ENCODE results near the gene CAST. TPM values are rescaled to one million over a fixed set of nuclear protein-coding genes. Genes with fewer than 3 reads are reported as not detected.

The CAST gene
- total and polyA plus RNA-seq, 2 donors from 2014 or later, result 83.2 to 282 TPM

DNA sequence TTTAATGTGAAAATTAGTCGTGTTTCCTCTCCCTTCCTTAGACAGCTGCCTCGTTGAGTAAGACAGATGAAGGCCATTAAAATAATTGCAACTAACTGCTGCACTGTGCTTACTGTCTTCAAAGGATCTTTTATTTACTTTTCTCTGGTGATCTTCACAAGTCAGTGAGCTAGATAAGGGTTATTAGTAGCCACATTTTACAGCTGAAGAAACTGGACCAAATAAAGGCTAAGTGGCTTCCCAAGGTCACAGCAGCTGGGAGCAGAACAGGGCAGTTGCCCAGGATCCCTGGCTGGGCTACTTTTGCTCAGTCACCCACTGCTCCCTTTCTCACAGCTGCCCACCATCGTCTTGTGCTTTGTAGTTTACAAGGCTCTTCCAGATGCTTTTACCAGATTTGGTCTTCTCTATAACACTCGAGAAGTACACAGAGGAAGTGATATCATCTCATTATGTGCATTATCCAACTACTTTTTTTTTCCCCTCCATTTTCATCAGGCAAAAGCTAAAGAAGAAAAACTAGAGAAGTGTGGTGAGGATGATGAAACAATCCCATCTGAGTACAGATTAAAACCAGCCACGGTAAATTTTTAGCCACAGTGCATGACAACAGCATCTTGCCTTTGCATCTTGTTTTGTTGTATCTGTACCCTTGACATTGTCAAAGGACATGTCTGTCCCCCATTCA lies 83.8 kb downstream of the CAST start:
- Histone ChIP-seq H3K4me1 (ENCODE audit: control insufficient read depth in 2 of 3, insufficient read depth in 2 of 3, low read depth in 1 of 3, low read length in 3 of 3) (no peaks in the 10 kb centered on the region), H3K27me3 (ENCODE audit: control insufficient read depth, insufficient read depth, low read length) (no peaks in the 10 kb centered on the region), H3K9ac (ENCODE audit: low read length in 3 of 3) (no peak overlapping the region), H3K27ac (ENCODE audit: low read depth in 2 of 2, low read length in 2 of 2) (no peak overlapping the region), H3K9me3 (ENCODE audit: control insufficient read depth in 2 of 3, insufficient read depth in 1 of 3, low read length in 3 of 3) (no peaks in the 10 kb centered on the region), H3K4me3 (ENCODE audit: low read length in 3 of 3) (no peak overlapping the region), H3K36me3 (ENCODE audit: control insufficient read depth in 2 of 3, insufficient read depth in 3 of 3, low read length in 3 of 3) (peaks cover 6 to 77% (median 37%) of the 10 kb centered on the region in 3 donors)
- intact Hi-C loops (cut with DNase I), result no loop called here
- FAIRE-seq (no peak), DNase-seq (peak in 2 of 5 donors; percentile 35 to 48)
- TF ChIP-seq, protein P1, sequence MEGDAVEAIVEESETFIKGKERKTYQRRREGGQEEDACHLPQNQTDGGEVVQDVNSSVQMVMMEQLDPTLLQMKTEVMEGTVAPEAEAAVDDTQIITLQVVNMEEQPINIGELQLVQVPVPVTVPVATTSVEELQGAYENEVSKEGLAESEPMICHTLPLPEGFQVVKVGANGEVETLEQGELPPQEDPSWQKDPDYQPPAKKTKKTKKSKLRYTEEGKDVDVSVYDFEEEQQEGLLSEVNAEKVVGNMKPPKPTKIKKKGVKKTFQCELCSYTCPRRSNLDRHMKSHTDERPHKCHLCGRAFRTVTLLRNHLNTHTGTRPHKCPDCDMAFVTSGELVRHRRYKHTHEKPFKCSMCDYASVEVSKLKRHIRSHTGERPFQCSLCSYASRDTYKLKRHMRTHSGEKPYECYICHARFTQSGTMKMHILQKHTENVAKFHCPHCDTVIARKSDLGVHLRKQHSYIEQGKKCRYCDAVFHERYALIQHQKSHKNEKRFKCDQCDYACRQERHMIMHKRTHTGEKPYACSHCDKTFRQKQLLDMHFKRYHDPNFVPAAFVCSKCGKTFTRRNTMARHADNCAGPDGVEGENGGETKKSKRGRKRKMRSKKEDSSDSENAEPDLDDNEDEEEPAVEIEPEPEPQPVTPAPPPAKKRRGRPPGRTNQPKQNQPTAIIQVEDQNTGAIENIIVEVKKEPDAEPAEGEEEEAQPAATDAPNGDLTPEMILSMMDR (IDR thresholded peaks at IDR 0.05; ENCODE audit: borderline replicate concordance, extremely low read depth, insufficient read depth), result no peak

DNA sequence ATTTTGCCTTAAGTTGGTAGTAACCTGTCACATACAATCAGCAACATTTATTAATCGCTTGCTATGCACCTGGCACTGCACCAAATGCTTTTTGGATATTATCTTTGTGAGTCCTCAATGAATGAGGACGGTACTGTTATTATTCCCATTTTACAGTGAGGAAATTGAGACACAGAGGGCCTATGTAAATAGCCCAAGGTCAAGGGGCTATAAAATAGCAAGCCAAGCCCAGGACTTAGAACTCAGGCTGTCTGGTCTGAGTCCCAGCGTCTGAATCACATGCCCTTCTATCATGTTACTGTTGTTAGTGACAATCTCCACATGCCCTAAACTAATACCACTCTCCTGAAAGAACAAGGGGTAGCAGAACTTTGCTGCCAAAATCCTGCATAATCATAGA lies 85.5 kb downstream of the CAST start:
- TF ChIP-seq, protein P1 (IDR thresholded peaks at IDR 0.05; ENCODE audit: borderline replicate concordance, extremely low read depth, insufficient read depth), result no peak
- FAIRE-seq, result no peak
- Histone ChIP-seq H3K27me3 (ENCODE audit: control insufficient read depth, insufficient read depth, low read length) (no peaks in the 10 kb centered on the region), H3K9me3 (ENCODE audit: control insufficient read depth in 2 of 3, insufficient read depth in 1 of 3, low read length in 3 of 3) (no peaks in the 10 kb centered on the region), H3K4me3 (ENCODE audit: low read length in 3 of 3) (no peak overlapping the region), H3K9ac (ENCODE audit: low read length in 3 of 3) (no peak overlapping the region), H3K4me1 (ENCODE audit: control insufficient read depth in 2 of 3, insufficient read depth in 2 of 3, low read depth in 1 of 3, low read length in 3 of 3) (no peaks in the 10 kb centered on the region), H3K36me3 (ENCODE audit: control insufficient read depth in 2 of 3, insufficient read depth in 3 of 3, low read length in 3 of 3) (peaks cover 4 to 61% (median 25%) of the 10 kb centered on the region in 3 donors), H3K27ac (ENCODE audit: low read depth in 2 of 2, low read length in 2 of 2) (no peak overlapping the region)
- intact Hi-C loops (cut with DNase I), result no loop called here
- no peak for DNase-seq

DNA sequence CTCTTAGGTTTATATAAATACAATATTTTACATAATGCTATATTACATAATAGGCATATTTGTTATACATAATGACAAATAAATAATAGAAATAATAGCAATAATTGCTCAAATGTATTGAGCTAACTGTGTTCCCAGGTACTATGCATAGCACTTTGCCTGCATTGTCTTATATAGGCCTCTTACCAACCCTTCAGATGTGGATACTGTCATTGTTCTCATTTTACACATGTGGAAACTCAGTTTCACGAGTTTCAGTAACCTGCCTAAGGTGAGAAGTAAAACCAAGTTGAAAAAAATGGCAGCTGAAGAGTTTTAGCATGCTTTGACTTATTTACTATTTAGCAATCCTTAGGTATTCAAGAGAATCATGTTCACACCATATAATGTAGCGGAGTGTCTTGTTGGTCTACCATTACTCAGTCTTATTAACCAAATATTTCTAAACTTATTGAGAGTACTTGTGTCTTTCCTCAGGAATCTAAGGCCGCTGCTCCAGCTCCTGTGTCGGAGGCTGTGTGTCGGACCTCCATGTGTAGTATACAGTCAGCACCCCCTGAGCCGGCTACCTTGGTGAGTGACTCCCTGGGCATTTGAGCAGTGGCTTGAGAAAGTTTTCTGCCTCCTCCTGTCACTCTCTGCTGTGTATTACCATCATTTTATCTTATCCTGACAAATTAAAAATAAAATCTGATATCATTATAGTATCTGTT lies 88.1 kb downstream of the CAST start:
- Histone ChIP-seq H3K9me3 (ENCODE audit: control insufficient read depth in 2 of 3, insufficient read depth in 1 of 3, low read length in 3 of 3) (no peaks in the 10 kb centered on the region), H3K9ac (ENCODE audit: low read length in 3 of 3) (no peak overlapping the region), H3K27me3 (ENCODE audit: control insufficient read depth, insufficient read depth, low read length) (no peaks in the 10 kb centered on the region), H3K4me1 (ENCODE audit: control insufficient read depth in 2 of 3, insufficient read depth in 2 of 3, low read depth in 1 of 3, low read length in 3 of 3) (no peaks in the 10 kb centered on the region), H3K4me3 (ENCODE audit: low read length in 3 of 3) (no peak overlapping the region), H3K27ac (ENCODE audit: low read depth in 2 of 2, low read length in 2 of 2) (no peak overlapping the region), H3K36me3 (ENCODE audit: control insufficient read depth in 2 of 3, insufficient read depth in 3 of 3, low read length in 3 of 3) (peaks cover 10 to 52% (median 29%) of the 10 kb centered on the region in 3 donors)
- intact Hi-C loops (cut with DNase I), result no loop called here
- no peak for DNase-seq
- TF ChIP-seq, protein P1 (IDR thresholded peaks at IDR 0.05; ENCODE audit: borderline replicate concordance, extremely low read depth, insufficient read depth), result no peak
- no peak for FAIRE-seq
